Measurements from ENCODE around the gene GREB1L. TPM values are rescaled to one million over a fixed set of nuclear protein-coding genes. Genes with fewer than 3 reads are reported as not detected.

The GREB1L gene
- 11.1 TPM for total RNA-seq

DNA sequence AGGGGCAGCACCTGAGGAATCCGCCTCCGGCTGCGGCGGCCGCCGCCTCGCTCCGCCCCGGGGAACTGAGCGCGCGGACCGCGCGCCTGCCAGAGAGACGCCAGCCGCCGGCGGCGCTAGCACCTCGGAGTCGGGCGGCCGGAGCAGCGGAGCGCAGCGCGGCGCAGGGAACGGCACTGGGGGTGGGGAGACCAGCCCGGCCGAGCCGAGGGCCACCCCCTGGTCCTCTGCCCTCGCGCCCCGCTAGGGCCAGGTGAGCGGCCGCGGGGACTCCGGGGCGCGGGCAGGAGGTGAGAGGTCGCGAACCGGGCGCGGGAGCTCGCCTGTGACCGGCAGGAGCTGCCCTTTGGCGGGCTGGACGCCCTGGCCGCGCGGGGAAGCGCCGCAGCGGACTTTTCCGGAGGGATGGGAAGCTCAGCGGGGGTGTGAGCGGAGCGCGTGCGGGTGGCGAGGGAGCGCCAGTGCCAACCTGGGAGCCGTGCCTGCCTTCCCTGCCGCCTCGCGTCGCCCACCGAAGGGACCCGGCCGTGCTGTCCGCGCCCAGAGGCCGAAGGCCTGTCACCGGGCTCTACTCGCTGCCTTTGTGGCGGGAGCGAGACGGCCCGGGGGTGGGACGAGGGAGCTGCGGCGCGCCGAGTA is at the start of gene GREB1L:
GREB1L (plus strand) TSS at position 92 of the 639 bp plus-strand sequence. CDS start 141,287 bp downstream, outside the sequence.

Small RNA genes within 50 kb of the gene (small RNA-seq; reads per million reads assigned to genes)
- not detected for gene RF00603

Other genes starting within 250 kb of the GREB1L start
- 36.2 TPM for gene ROCK1, start 130.4 kb upstream of the GREB1L start, total RNA-seq

Measured in diencephalon (tissue), 1 donor.